Stimulated activated CD8-positive, alpha-beta memory T cell treated with anti-CD3 and anti-CD28 coated beads, Interleukin-12 subunit alpha, Interleukin-12 subunit beta, amount 100 ng/mL, for 4 hours (primary cell): ENCODE measurements around the gene NMT2.
A peak's percentile ranks its signal among the peaks of the same experiment; 100 is the strongest.

Experiments used
- DNase-seq: peaks from one replicate; pipeline ENCODE4 v3.0.0-alpha.2; 2020; ENCODE audit warnings: low read depth

The NMT2 gene

DNA sequence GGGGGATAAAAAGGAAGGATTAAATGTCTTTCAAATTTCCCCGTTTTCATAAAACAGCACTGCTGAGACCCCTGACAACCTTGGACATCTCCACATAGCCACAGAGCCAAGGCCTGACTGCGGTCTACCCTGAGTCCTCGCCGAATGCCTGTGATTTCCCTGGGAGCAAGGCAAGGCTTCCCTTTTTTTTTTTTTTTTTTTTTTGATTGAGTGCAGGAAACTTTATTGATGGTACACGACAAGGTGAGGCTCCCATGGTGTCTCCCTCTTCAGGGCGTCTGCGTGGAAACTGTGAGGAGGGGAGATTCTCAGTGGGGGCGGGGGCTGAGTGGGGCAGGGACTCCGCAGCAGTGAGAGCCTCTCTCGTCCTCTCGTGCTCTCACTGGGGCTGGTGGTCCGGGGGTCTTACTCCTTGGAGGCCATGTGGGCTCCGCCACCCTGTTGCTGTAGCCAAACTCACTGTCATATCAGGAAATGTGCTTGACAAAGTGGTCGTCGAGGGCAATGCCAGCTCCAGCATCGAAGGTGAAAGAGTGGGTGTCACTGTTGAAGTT, 75.6 kb downstream of the NMT2 start:
- DNase-seq, result no peak

DNA sequence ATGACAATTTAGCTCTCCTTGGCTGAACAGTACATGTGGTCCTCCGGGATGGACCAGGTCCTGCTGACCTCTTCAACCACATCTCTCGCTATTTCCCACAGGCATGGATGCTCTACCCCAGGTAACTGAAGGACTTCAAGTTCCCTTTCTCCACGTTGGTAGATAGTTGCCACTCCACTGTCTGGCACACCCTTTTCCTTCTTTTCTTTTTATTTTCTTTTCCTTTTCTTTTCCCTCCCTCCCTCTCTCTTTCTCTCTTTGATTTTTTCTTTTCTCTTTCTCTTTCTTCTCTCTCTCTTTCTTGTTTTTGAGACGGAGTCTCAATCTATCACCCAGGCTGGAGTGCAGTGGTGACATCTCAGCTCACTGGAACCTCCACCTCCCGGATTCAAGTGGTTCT, 77.1 kb downstream of the NMT2 start:
- DNase-seq, result no peak

DNA sequence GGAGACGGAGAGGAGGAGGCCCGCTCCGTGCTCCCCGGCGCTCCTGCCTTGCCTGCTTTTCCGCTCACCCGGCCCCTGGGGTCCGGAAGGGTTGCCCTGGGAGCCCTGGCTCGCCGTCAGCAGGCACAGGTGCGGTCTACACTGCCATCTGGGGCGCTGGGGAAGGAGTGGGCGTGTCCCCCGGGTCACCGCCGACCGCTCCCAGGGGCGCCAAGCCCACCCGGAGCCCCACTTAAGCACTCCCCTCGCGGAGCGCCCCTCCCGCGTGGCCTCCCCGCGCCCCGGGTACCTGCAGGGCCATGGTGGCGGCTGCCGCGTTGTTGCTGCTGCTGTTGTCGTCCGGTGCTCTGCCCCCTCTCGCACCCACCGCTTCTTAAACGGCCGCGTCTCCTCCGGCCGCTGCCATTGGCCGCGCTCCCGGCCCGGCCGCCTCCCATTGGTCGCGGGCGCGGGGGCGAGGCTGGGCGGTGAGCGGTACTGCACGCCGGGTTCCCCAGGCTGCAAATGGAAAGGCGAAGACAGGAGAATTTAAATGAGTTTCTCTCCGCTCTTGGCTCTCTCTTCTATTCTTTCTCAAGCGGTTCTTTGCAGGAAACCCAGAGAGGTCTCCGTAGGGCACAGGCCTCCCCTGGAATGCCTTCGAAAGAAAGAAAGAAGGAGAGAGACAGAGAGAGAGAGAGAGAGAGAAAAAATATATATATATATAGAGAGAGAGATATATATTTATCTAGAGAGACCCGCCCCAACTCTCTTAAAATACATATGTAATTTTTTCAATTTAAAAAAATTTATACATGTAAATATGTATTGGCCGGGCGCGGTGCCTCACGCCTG, 79.8 kb downstream of the NMT2 start, which contains the start of gene ACBD7:
TSS of gene ACBD7 (minus strand) at position 349 of the 834 bp plus-strand sequence. CDS start at position 301, 48 bp downstream.
- DNase-seq, result peak; percentile 67

DNA sequence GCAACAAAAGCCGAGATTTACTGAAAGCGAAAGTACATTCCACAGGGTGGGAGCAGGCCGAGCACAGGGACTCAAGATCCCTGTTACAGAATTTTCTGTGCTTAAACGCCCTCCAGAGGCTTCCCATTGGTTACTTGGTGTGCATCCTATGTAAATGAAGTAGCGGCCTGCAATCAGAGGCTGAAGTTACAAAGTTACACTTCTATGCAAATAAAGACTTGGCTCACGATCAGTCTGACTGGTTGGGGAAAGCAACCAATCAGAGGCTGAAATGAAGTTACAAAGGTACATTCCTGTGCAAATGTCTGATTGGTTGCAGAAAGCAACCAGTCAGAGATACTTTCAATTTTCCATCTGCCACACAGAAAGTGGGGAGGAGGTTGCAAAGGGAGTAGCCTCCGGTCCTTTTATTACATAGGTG, 84.0 kb downstream of the NMT2 start:
- no peak for DNase-seq

DNA sequence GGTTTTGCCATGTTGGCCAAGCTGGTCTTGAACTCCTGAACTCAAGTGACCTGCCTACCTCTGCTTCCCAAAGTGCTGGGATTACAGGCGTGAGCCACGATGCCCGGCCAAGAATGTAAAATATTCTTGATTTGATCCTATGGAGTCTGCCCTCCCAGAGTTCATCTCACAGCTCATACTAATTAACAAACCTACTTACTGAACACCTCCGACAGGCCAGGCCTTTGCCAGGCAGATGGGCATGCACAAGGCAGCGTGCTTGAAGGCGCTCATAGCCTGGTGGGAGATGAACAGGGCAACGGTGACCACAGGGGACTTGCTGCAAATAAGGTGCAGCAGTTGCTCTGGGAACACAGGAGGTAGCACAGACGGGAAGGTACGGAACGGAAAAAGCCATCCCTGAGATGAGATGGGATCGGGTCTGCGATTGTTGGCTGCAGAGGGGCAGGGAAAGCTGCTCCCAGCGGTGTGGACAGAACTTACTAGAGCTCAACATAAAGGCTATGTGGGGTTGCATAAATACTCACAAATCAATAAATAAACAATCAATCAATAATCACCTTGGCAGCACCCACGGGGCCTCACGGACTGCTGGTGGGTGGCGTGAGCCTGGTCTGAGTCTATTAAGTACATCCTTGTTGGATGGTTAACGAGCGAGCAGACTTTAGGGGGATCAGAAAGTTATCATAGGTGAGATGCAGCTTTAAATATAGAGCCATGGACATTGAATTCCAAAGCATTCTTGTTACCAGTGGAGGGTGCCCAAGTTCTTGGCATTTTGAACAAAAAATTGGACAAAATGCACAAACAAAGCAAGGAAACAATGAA, 84.6 kb downstream of the NMT2 start:
- DNase-seq, result no peak

DNA sequence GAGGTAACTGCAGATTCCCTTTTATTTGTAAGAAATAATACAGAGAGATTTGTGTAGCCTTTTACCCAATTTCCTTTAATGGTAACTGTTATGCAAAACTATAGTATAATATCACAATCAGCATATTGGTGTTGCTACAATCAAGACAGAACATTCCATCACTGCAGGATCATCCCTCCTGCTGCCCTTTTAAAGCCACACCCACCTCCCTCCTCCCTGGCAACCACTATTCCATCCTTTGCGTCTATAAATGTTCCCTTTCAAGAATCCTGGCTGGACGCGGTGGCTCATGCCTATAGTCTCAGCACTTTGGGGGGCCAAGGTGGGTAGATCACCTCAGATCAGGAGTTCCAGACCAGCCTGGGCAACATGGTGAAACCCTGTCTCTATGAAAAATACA, 93.1 kb downstream of the NMT2 start:
- no peak for DNase-seq

DNA sequence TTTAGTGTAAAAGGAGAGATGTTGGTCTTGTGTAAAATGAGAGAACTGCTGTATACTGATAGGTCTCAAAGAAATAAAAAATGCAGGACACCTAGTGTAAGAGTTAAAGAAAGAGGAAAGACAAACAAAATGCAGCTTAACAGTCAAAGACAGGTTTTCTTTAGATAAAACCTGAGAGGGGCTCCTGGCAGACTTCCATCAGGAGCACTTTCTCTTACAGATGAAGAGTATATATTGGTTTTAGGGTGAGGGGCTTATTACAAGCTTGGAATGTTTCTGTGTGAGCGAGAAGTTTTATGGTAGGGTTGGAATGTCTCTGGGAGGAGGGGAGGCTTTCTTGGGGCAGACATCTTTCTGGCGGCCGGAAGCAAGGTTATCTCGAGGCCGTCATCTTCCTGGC, 96.1 kb downstream of the NMT2 start:
- no peak for DNase-seq

DNA sequence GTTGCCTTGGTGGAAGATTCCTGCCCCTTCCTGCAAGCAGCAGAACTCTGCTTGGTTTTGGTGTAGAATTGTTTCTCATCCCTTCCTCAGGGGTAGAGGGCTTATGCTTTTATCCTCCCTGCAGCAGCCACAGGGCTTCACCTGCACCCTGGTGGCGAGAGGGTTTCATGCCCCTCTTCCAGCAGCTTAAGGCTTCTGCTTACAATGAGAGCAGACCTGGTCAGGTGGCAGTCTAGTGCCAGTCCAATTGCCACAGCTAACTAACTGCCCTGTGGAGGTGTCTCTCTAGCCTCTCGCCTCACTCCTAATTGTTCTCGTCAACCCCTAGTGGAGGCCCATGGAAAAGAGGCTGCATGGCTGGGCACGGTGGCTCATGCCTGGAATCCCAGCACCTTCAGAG, 99.3 kb downstream of the NMT2 start:
- DNase-seq, result no peak

DNA sequence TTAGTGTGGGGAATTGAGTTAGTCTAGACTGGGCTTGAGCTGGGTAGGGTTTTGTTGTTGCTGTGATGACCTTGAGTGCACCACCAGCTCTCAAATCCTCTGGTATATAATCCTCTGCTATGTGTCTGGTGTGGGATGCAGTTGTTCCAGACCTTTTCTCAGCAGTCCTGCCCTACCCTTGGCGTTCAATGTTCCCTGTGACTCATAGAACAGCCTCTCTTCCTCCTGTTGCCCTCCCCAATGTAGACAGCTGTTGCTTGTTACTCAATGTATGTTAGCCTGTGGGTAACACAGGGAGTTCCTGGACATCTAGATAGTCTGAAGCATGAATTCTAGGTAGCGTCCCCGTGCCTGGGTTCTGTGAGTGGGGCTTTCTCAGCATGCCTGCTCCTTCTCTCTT, 99.7 kb downstream of the NMT2 start:
- DNase-seq, result no peak

DNA sequence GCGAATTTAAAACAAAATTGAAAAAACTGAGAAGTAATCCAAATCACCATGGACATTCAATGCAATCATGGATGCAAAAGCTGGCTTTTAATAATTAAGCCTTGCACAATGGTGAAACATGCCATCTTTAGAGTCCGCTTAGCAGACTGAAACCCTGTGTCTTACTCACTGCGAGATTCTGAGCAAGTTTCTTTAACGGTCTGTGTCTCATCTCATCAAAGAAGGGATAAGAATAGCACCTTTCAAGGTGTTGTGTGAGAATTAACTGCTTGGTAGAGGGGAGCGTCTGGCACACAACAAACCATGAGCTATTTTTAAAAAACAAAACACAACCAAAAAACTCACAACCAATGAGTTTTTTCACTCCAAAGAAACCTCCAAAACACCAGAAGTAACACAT, 101.3 kb downstream of the NMT2 start:
- no peak for DNase-seq

DNA sequence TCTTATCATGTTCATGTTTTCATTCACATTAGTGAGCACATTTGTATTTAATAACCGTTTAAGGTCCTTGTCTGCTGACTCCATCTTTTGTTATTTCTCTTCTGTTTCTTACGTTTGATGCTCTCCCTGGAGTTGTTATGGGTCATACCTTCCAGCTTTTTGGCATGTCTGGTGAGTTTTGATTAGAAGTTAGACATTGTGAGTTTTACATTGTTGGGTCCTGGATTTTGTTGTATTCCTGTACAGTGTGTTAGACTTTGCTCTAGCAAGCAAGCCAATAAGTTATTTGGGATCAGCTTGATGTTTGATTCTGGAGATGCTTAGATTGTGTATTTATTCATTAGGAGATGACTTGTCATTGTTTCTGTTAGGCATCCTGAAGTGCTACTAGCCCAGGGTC, 107.9 kb downstream of the NMT2 start:
- no peak for DNase-seq

DNA sequence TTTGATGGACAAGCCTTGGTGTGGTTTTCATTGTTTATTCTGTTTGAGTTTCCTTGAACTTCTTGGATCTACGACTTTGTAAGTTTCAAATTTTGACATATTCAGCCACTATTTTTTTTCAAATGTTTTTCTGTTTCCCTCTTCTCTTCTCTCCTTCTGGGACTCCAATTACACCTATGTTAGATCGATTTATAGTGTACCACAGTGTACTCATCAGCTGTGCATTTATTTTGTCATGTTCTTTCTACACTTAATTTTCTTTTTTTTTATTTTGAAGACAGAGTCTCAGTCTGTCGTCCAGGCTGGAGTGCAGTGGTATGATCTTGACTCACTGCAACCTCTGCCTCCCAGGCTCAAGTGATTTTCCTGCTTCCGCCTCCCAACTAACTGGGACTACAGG, 108.6 kb downstream of the NMT2 start:
- no peak for DNase-seq

DNA sequence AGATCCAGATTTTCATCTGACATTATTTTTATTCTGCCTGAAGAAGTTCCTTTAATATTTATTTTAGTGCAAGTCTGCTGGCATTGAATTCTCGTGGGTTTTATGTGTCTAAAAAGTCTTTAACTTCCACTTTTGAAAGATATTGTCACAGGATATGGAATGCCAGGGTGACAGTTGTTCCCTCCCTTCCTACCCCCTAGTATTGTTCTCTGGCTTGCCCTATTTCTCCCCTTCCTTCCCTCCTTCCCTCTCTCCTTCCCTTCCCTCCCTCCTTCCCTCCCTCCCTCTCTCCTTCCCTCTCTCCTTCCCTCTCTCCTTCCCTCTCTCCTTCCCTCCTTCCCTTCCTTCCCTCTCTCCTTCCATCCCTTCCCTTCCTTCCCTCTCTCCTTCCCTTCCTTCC, 109.8 kb downstream of the NMT2 start:
- DNase-seq, result no peak
